AG09309 (cell line): Measurements from ENCODE around the gene MFAP4.
A peak's percentile ranks its signal among the peaks of the same experiment; 100 is the strongest.

Experiments
- DNase-seq: peaks from one replicate; pipeline ENCODE4 v3.0.0-alpha.2; 2010; ENCODE audit warnings: low read depth
- H3K4me3 ChIP-seq: 2 replicates; pipeline ENCODE4 v1.5.1; 2011; ENCODE audit warnings: mild to moderate bottlenecking, low read depth, low read length, moderate library complexity; ENCODE audit not compliant: control insufficient read depth
- TF ChIP-seq, protein P1 (sequence below): IDR thresholded peaks from 2 replicates; pipeline ENCODE4 v1.5.1; 2011; ENCODE audit warnings: mild to moderate bottlenecking, low read depth, low read length, inconsistent platforms; ENCODE audit not compliant: insufficient read depth, control insufficient read depth; ENCODE audit errors: missing control alignments

Gene MFAP4

DNA sequence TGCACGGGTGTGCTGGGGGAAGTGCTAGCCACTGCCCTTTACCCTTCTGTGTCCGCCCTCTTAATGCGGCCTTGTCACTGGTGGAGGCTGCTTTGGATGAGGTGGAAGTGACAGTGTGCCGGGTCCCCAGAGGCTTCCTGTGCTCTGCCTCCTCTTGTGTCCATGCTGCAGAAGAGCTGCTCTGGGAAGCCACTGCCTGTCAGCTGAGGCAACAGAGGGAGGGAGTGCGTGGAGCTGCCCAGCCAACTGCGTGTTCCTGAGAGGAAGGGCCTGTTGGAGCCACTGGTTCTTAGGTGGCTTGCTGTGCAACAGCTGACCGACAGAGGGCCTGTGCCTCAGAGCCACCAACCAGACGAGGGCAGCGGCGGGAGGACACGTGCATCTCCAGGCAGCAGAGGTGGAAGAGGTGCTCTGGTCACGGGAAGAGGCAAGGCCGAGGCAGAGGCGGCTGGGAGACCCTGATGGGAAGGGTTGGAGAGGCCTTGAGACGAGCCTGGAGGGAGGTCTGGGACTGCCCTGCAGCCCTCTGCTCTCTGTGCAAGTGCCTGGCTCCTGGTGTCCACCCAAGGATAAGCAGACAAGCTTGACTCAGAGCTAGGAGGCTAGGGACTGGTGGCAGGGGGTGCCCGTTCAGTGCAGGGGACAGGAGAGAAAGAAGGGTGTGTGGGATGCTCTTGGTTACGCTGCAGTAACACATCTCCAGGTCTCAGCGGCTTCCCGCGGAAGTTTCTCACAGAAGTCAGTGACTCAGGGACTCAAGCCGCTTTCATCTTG is 49.9 kb downstream of the MFAP4 start:
- TF ChIP-seq, protein P1, sequence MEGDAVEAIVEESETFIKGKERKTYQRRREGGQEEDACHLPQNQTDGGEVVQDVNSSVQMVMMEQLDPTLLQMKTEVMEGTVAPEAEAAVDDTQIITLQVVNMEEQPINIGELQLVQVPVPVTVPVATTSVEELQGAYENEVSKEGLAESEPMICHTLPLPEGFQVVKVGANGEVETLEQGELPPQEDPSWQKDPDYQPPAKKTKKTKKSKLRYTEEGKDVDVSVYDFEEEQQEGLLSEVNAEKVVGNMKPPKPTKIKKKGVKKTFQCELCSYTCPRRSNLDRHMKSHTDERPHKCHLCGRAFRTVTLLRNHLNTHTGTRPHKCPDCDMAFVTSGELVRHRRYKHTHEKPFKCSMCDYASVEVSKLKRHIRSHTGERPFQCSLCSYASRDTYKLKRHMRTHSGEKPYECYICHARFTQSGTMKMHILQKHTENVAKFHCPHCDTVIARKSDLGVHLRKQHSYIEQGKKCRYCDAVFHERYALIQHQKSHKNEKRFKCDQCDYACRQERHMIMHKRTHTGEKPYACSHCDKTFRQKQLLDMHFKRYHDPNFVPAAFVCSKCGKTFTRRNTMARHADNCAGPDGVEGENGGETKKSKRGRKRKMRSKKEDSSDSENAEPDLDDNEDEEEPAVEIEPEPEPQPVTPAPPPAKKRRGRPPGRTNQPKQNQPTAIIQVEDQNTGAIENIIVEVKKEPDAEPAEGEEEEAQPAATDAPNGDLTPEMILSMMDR, result peak; percentile 6
- DNase-seq, result no peak

DNA sequence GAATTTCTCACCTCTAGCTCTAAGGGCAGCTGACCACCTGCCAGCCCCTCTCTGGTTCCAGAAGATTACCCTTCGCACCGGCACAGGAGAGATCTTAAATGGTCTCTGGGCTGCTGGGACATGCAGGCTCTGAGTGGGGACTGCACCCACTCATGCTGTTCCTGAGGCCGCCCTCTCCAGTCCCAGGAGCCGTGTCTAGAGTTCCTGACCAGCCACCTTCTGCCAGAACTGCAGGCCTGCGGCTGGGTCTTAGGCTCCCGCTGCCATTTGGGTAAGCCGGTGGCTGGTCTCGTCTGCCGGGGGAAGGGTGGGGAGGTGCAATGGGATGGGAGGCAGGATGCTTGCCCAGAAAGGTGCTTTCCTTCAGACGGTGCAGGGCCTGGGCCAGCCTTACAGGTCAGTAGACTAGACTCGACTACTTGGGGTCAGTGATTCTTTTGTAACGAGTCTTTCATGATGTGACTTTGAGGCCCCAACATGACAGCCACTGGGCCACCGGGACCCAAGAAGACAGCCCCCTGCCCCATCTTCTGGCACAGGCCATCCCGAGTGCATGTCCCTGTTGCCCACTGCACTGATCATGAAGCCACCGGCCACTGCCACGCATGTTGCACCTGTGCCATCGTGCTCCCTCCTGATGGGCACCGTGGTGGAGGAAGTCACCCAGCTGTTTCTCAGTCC is 50.9 kb downstream of the MFAP4 start:
- DNase-seq, result no peak
- TF ChIP-seq, protein P1, result no peak

More for the DNA sequence above, 49.9 kb downstream of the MFAP4 start:
- no peak overlapping the region for H3K4me3 ChIP-seq

DNA sequence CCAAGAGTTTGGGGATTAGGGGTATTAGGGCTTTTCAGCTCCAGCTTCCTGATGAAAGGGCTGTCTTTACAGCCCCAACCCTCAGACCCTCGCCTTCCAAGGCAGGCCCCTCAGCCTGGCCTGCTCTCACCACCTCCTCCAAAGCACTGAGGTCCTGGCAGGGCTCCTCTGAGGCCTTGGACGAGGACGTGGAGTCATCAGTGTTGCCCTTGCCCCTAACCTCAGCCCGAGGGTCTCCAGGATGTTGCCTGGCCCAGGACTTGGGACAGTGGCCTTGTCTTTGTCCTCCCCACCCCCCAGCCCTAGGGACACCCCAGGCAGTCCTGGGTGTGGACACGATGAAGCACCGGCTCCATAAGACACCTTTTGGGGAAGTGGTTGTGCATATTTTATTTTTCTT is 52.7 kb downstream of the MFAP4 start:
- TF ChIP-seq, protein P1, result no peak
- no peak for DNase-seq
- H3K4me3 ChIP-seq, result no peak overlapping the region

More for the DNA sequence above, 50.9 kb downstream of the MFAP4 start:
- no peak overlapping the region for H3K4me3 ChIP-seq

DNA sequence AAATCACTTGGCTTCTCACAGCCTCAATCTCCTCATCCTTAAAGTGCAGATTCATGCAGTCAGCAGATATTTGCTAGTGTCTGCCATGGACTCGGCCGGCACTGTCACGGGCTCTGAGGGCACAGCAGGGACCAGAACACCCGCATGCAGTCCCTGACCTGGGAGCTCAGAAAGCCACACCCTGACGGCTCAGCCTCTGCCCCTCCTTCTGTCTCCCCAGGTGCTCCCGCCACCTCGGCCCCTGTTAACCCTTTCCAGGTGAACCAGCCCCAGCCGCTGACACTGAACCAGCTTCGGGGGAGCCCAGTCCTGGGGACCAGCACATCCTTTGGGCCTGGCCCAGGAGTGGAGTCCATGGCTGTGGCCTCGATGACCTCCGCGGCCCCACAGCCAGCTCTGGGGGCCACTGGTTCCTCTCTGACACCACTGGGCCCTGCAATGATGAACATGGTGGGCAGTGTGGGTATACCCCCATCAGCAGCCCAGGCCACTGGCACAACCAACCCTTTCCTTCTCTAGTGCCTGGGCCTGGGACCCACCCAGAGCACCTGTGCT is 53.2 kb downstream of the MFAP4 start:
- TF ChIP-seq, protein P1, result no peak
- no peak for DNase-seq
- no peak overlapping the region for H3K4me3 ChIP-seq
